NCI-H2029 (cell line): Measurements from ENCODE around the gene ZNF709.
A peak's percentile ranks its signal among the peaks of the same experiment; 100 is the strongest.
"Not testable (repeated sequence)": the region's sequence is repeated elsewhere in the genome, so short reads cannot be mapped to it uniquely, and the experiment has no call there.

ENCODE experiments used
- DNase-seq: peaks from one replicate; lab custom pipeline; 2025; lab: John Stamatoyannopoulos, UW

ZNF709 gene

DNA sequence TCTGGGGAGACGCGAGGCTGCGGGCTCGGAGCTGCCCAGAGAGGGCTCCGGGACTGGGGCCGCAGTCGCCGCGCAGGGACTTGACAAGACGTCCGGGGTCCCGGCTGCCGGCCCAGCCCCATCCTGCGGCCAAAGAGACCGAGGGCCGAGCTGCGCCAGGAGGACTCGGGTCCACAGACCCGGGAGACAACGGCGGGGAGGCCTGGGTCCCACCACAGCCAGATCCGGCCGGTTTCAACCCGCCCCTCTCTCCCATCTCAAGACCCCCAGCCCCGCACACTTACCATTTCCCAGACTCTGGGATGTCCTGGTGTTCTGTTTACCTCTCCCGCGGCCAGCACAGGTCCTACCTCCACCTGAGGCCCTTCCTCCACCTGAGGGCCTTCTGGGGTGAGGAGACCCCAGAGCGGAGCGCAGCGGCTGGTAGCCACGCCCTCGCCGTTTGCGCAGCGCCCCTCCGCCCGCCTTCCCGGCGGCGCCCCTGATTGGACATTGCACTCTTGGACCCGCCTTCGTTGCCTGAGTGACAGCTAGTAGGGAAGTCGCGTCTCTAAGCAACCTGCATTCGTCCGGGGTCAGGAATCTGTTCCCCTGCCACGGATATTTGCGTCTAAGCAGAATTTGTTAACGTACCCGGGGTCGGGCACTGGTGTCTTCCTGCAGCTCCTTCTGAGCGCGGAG is at the start of gene ZNF709:
ZNF709 (minus strand) TSS at position 446 of the 681 bp plus-strand sequence; CDS start at position 287, 159 bp downstream.
- DNase-seq: peak; percentile 61

DNA sequence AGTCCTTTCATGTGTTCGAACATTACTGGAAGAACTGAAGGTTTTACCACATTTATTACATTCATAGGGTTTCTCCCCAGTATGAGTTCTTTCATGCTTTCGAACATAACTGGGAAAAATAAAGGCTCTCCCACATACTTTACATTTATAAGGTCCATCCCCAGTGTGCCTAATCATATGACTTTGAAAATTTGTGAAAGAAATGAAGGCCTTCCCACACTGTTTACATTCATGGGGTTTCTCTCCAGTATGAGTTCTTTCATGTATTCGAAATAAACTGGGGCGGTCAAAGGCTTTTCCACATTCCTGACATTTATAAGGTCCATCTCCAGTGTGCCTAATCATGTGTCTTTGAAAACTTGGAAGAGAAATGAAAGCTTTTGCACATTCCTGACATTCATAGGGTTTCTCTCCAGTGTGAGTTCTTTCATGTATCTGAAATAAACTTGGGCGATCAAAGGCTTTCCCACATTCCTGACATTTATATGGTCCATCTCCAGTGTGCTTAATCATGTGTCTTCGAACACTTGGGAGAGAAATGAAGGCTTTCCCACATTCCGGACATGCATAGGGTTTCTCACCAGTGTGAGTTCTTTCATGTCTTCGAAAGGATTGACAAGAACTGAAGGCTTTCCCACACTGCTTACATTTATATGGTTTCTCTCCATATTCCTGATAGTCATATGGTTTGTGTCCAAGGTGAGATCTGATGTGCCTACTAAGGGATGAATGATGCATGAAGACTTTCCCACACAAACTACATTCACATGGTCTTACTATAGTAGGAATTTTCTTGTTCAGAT is 42.6 kb upstream of the ZNF709 start:
- DNase-seq: no peak

DNA sequence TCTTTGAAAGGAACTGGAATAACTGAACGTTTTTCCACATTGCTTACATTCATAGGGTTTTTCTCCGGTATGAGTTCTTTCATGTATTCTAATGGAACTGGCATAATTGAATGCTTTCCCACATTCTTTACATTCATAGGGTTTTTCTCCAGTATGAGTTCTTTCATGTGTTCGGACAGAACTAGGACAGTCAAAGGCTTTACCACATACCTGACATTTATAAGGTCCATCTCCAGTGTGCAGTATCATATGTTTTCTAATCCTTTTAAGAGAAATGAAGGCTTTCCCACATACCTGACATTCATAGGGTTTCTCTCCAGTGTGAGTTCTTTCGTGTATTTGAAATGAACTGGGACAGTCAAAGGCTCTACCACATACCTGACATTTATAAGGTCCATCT is 41.9 kb upstream of the ZNF709 start:
- no peak for DNase-seq

DNA sequence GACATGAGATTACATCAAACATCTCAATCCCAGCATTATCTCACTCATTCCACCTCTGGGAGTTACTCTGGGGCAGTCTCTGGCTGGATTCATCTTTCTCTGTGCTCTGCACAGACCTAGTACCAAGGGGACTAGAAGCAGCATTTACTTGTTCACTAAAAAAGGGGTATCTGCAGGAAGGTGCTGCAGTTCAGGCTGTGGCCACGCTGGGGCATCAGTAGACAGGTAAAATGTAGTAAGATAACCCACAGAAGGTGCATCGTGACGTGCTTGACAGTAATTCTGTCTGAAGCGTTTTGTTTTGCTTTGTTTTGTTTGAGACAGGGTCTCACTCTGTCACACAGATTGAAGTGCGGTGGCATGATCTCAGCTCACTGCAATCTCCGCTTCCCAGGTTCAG is 37.4 kb upstream of the ZNF709 start:
- DNase-seq: no peak

DNA sequence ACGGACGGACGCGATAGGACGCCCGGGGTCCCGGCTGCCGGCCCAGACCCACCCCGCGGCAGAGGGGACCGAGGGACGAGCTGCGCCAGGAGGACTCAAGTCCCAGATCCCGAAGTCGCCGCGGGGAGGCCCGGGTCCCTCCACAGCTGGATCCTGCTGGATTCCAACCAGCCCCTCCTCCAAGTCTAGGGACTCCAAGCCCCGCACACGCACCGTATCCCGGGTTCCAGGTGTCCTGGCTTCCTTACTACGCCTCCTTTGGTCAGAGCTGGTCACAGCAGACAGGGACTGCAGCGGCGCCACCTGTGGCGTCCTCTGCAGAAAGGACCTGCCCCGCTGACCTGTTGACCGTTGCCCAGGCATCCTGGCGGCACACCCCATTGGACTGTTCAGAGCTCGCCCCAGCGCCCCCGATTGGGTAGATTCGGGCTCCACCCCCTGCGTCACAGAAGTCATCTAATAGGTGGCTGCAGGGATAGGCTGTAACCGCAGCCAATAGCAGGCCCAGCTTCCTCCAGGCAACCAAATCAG is 29.0 kb upstream of the ZNF709 start:
- DNase-seq: peak; percentile 79

DNA sequence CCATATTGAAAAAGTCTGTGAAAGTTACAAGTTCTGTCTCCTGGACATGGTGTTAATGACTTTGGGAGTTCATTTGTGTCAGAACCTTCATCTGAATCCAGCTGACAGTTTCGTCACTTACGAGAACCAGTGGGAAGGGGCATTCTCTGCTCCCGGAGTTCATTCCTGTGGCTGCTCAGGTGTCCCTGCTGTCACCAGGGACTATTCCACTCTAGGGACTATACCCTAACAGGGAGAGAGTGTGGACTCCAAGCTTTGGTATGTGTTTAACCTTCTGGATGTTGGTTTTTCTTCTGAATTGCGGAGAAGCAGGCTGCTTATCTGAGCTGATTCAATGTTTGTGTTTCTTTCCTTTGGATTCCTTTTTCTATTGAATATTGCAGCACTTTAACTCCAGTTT is 12.4 kb upstream of the ZNF709 start:
- no peak for DNase-seq

DNA sequence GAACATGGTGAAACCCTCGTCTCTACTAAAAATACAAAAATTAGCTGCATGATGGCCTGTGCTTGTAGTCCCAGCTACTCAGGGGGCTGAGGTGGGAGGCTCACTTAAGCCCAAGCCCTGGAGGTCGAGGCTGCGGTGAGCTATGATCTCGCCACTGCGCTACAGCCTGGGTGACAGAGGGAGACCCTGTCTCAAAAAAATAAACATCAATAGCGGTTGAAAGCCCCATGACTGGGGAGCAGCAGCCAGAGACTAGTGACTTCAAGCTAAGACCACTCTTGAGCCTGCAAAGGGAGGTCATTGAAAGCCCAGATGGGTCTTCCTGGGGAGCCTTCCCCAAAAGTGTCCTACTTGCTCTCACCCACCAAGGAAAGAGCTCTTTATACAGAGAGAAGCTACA is 11.9 kb upstream of the ZNF709 start:
- DNase-seq: no peak

DNA sequence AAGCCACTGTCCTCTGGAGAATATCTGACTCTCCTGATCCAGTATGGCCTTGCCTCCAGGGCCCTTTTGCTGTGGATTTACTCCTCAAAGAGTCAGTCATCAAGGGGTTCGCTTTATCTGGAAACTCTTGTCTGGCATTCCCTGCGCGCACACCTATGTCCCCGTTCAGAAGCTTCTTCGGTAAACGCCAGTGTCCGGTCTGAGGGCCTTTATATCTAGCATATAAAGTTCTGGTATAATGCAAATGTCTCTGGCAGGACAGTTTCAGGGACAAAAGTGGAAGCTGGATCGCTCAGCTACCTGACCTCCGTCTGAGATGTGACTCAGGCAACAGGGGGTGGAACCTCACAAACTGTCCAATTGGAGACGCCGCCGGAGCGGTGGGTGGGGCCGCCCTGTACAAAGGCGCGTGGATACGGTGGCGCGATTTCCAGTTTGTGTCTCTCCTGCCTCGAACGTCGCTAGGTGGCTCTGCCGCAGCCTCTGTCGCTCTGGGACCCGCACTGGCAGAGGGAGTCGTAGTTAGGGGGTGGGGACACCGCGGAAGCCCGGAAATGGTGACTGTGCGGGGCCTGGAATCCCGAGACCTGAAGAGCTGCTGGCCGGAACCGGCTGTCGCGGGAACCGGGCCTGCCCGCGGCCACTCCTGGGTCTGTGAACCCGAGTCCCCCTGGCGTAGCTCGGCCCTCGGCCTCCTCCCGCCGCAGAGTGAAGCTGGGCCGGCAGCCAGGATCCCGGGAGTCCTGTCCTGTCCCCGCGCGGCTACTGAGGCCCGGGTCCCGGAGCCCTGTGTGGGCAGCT is 10.6 kb upstream of the ZNF709 start:
- DNase-seq: peak; percentile 92

DNA sequence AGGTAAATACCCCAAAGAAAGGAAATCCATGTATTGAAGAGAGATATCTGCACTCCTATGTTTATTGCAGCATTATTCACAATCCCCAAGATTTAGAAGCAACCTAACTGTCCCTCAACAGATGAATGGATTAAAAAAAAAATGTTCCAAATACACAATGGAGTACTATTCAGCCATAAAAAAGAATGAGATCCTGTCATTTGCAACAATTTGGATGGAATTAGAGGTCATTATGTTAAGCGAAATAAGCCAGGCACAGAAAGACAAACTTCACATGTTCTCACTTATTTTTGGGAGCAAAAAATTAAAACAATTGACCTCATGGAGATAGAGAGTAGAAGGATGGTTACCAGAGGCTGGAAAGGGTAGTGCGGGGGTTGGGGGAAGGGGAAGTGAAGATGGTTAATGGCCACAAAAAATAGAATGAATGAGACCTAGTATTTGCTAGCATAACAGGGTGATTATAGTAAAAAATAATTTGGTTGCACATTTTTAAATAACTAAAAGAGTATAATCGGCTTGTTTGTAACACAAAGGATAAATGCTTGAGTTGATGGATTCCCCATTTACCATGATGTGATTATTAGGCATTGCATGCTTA is 9.7 kb upstream of the ZNF709 start:
- DNase-seq: no peak

DNA sequence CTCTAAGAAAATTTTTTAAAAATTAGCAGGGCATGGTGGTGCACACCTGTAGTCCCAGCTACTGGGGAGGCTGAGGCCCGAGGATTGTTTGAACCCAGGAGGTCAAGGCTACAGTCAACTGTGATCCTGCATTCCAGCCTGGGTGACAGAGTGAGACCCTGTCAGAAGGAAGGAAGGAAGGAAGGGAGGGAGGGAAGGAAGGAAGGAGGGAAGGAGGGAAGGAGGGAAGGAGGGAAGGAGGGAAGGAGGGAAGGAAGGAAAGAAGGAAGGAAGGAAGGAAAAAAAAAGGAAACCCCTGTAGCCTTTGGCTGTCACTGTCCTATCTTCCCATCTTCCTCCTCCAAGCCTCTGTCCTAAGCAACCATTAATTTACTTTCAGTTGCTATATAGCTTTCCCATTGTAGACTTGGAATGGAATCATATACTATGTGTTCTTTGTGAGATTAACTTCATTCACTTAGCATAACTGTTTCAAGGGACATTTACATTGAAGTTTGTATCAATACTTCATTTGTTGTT is 1.7 kb upstream of the ZNF709 start:
- DNase-seq: not testable (repeated sequence)

DNA sequence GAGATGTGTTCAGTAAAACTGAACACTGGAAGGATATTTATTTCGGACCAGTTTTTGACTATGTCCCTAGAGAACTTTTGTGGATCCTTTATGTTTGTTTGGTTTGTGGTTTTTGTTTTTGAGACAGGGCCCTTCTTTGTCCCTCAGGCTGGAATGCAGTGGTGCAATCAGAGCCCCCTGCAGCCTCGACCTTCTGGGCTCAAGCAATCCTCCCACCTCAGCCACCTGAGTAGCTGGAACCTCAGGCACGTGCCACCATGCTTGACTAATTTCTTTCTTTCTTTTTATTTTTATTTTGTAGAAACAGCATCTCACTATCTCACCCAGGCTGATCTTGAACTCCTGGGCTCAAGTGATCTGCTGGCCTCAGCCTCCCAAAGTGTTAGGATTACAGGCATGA is 955 bp upstream of the ZNF709 start:
- no peak for DNase-seq

DNA sequence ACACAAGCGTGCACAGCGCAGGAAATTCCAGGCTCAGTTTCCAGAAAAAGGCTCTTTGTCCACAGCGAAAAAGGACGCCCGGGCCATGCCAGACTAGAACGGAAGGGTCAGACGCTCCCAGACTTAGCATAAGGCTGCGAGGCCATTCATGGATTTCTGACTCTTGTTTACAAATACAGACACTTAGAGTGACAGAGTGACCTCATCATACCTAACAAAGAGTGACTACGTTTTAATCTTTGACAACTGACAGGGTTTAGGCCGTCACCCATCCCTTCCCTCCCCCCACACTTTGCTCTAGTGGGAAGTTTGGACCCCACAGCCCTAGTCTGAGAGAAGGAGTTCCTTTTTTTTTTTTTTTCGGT is 418 bp upstream of the ZNF709 start:
- peak; percentile 14 for DNase-seq

DNA sequence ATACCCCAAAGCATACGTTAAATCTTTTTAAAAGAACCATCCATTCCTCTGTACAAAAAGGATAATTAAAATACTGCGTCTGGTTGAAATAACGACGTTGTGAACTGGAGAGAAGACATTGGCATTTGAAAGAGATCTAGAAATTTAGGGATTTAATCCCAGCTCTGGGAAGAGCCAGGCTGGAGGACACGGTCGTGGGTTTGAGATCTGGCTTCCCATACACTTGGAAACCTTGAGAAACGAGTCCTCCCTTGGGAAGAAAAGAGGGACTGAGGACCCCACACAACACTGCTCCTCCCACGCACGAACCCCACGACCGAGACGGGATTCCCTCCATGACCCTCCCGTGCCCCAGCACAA is 625 bp downstream of the ZNF709 start:
- DNase-seq: no peak

DNA sequence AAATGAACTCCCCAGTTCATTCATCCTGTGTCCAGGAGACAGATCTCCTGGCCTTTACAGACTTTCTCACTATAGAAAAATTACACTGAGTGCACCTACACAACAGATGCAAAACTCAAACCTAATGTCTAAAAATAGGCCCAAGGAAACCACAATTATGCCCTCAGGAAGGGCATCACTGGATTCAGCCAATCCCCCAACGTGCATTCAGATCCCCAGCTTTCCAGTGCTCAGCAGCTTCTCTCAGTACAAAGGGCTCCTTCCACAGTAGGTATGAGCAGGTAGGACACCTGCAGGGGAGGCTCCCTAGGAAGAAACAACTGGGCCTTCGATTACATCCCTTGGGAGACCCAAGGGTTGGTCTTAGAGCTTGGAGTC is 2.1 kb downstream of the ZNF709 start:
- no peak for DNase-seq

DNA sequence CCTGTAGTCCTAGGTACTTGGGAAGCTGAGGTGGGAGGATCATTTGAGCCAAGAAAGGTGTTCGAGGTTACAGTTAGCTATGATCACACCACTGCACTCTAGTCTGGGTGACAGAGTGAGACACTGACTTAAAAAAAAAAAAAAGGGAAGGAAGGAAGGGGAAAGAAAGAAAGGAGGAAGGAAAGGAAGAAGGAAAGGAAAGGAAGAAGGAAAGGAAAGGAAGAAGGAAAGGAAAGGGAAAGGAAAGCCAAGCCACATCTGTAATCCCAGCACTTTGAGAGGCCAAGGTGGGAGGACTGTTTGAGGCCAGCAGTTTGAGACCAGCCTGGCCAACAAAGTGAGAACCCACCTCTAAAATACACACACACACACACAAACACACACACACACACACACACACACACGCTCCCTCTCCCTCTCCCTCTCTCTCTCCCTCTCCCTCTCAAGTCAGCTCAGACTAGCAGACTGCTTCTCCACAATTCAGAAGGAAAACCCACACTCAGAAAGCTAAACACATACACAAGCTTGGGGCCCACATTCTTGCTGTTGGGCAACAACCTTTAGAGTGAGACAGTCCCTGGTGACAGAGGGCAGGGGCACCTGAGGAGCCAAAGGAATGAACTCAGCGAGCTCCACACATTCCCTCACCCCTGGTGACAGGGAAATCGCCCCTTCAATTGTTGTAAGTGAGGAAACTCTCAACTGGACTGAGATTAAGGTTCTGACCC is 2.7 kb downstream of the ZNF709 start:
- DNase-seq: no peak

DNA sequence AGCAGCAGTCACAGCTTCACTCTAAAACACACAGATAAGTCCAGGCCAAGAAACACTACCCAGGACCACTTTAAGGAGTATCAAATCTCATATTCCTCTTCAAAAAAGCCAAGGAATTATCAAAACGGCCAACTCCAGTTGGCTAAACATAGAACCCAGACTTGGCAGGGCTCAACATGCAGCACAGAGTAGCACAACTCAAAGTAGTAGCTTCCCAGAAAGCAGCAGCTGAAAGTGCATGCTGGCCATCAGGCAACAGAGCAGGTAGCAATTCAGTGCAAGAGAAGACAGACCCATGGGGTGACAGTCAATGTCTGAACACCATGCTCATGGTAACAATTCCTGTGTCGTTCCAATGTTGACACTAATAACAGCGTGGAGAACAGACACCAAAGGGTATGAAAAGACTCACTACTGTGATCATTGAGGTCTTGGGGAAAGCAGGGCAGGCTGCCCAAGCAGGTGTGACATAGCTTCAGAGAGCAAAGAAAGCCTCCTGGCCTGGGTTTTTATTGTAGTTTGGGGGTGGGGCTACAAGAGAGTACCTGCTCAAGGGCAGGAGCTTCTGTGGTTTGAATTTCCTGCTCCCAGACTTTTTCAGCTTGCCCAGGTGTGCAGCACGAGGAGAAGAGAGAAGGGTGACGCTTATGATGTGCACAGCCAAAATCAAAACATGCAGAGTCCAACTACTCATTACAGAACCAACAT is 6.2 kb downstream of the ZNF709 start:
- DNase-seq: peak; percentile 10

DNA sequence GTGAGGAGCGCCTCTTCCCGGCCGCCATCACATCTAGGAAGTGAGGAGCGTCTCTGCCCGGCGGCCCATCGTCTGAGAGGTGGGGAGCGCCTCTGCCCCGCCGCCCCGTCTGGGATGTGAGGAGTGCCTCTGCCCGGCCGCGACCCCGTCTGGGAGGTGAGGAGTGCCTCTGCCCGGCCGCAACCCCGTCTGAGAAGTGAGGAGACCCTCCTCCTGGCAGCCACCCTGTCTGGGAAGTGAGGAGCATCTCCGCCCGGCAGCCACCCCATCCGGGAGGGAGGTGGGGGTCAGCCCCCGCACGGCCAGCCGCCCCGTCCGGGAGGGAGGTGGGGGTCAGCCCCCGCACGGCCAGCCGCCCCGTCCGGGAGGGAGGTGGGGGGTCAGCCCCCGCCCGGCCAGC is 17.0 kb downstream of the ZNF709 start:
- DNase-seq: not testable (repeated sequence)

DNA sequence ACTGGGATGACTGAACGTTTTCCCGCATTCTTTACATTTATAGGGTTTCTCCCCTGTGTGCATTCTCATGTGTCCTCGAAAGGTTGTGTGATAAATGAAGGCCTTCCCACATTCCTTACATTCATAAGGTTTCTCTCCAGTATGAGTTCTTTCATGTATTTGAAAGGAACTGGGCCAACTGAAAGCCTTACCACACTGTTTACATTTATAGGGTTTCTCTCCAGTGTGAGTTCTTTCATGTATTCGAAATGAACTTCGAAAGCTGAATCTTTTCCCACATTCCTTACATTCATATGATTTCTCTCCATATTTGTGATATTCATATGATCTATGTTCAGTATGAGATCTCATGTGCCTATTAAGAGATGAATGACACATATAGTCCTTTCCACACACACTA is 19.4 kb downstream of the ZNF709 start:
- DNase-seq: no peak

DNA sequence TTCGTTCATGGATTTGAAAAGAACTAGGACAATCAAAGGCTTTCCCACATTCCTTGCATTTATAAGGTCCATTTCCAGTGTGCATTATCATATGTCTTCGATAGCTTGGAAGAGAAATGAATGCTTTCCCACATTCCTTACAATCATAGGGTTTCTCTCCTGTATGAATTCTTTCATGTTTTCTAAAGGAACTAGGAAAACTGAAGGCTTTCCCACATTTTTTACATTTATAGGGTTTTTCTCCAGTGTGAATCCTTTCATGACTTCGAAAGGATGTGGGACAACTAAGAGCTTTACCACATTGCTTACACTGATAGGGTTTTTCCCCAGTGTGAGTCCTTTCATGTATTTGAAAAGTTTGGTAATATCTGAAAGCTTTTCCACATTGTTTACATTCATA is 19.8 kb downstream of the ZNF709 start:
- DNase-seq: no peak

DNA sequence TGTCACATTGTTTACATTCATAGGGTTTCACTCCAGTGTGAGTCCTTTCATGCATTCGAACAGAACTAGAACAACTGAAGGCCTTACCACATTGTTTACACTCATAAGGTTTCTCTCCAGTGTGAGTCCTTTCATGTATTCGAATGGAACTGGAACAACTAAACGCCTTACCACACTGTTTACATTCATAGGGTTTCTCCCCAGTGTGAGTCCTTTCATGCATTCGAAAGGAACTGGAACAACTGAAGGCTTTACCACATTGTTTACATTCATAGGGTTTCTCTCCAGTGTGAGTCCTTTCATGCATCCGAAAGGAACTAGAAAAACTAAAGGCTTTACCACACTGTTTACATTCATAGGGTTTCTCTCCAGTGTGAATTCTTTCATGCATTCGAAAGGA is 20.5 kb downstream of the ZNF709 start:
- DNase-seq: not testable (repeated sequence)

DNA sequence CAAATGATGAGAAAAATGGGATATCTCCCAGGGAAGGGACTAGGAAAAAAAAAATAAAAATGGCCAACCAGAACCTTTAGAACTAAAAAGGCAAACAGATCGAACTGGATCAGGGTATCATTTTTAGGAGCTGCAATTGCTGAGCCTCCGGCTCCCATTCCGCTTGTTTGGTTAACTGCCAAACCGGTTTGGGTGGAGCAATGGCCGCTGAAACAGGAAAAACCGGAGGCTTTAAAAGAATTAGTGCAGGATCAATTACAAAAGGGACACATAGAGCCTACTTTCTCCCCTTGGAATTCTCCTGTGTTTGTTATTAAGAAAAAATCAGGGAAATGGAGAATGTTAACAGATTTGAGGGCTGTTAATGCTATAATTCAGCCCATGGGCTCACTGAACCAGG is 31.1 kb downstream of the ZNF709 start:
- no peak for DNase-seq
